GM19351 (cell line): ENCODE data around the gene TSHR.
A peak's percentile ranks its signal among the peaks of the same experiment; 100 is the strongest.

Experiments
- ATAC-seq: cut with Tn5 transposase; IDR thresholded peaks from one replicate; pipeline ENCODE4 v1.9.1; 2021; ENCODE audit warnings: mild to moderate bottlenecking, moderate library complexity; ENCODE audit not compliant: unreplicated experiment

TSHR gene

DNA sequence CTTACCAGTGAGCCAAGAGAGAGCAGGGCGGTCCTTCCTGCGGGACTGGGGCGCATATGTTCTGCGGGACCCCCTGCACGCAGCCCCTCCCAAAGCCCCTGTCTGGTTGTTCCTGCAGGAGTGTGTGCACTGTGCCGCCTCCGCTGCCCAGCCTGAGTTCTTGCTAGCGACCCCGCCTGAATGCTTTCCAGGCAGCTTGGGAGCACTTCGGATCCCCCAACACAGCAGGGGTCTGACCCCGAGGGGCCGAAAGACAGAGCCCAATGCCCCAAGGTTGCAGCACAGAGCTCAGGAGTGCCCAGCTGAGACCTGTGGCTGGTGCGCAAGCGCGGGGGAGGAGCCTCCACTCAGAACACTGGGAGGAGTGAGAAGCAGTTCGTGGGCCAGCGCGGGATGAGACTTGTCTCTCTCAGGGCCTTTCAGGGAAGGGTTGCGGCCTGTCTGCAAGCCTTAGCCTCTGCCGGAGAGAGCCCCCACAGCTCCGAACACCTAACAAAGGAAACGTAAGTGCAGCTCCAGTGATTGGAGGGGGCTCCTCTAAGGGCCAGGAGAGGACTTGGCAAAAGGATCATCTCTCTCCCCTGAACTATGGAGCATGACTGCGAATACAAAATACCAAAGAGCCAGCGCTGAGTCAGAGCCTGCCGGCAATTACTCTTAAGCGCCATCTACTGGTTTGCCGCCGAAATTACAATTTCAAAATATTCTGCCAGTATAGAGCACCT is 214.8 kb downstream of the TSHR start:
- peak; percentile 90 for ATAC-seq

DNA sequence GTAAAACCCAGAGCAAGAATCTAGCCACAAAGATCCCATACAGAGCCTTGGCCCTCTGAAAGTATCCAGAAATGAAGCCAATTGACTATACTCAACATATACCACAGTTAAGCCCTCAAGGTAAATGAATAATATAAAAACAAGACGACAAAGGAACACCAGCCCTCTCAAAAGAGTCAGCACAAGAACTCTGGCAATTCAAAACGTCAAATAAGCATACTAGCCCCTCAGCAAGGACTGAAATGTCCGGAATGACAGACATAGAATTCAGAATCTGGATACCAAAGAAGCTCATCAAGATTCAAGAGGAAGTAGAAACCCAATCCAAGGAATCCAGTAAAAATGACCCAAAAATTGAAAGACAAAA is 215.4 kb downstream of the TSHR start:
- no peak for ATAC-seq

GRCh38 chr14:81172353-81172752 is 216.9 kb downstream of the TSHR start:
- ATAC-seq = peak; percentile 29

- ATAC-seq = peak; percentile 19
Measured at GRCh38 chr14:81172881-81173280, 217.5 kb downstream of the TSHR start.

DNA sequence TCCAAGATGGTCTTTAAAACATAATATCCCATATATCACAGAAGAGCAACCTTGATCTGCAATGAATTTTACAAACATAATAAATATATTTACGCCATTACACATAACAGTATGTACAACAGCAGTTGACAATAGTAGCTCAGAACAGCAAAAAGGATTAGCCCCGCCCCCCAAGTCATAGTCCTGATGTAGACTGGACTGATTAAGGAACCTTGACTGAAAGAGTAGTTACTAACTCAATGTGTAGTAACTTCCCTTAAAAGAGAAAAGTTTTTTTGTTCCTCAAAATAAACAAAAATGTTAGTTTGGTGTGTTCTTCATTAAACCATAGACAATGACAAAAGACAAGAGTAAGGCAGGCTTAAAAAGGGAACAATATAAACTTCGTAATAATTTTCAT is 220.8 kb downstream of the TSHR start:
- ATAC-seq = no peak

DNA sequence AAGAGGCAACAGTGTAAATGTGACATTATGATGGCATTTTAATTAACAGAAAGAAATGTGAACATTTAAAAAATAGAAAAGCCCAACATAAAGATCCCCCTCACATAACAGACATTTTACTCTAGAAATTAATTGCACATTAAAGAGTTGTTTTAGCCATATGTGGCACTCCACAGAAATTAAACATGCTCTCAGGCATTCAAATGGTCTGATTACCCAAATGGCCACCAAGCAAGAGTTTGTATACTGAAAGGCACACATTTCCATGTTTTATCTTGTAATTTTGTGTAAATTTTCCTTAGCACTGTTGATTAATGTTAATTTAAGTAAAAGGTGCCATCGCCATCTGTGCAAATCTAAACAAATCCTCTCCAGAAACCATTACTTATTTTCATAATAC is 221.8 kb downstream of the TSHR start:
- no peak for ATAC-seq

- peak; percentile 64 for ATAC-seq
Measured at GRCh38 chr14:81178063-81178462, 222.6 kb downstream of the TSHR start.

GRCh38 chr14:81179631-81180030 is 224.2 kb downstream of the TSHR start:
- no peak for ATAC-seq

GRCh38 chr14:81187832-81188522 is 232.6 kb downstream of the TSHR start:
- peak; percentile 87 for ATAC-seq

GRCh38 chr14:81192594-81192993 is 237.2 kb downstream of the TSHR start:
- no peak for ATAC-seq

DNA sequence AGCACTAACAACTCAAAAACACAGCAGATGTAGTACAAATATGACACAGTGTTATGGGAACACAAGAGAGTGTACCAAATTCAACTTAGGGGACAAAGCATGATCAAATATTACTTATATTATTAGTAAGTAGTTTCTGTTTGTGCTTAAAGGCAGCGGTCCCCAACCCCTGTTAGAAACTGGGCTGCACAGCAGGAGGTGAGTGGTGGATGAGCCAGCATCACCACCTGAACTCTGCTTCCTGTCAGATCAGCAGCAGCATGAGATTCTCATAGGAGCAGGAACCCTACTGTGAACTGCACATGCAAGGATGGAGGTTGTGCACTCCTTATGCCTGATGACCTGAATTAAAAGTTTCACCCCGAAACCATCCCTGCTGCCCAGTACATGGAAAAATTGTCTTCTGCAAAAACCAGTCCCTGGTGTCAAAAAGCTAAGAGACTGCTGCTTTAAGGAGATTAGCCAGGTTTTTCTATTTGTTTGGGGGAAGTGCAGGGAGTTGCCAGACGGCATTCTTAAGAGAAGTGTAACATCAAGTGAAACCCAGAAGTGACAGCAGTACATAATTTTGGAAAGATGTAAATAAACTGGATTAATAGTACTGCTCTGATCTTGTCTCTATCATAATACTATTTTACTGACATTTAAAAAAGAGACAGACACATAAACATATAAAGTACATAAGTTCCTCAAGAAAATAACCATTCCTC is 238.7 kb downstream of the TSHR start:
- peak; percentile 78 for ATAC-seq
